NCI-H446 treated with DMSO at 0.1 percent for 48 hours (cell line): ENCODE measurements around the gene TNPO3.
A peak's percentile ranks its signal among the peaks of the same experiment; 100 is the strongest.

Experiments
- DNase-seq: peaks from one replicate; lab custom pipeline; 2025; lab: John Stamatoyannopoulos, UW

The TNPO3 gene

GRCh38 chr7:129054438-129055293 is at the start of gene TNPO3:
TSS of gene TNPO3 (minus strand) at chr7:129055111. CDS start at chr7:129054770, 341 bp downstream.
- peak; percentile 80 for DNase-seq

DNA sequence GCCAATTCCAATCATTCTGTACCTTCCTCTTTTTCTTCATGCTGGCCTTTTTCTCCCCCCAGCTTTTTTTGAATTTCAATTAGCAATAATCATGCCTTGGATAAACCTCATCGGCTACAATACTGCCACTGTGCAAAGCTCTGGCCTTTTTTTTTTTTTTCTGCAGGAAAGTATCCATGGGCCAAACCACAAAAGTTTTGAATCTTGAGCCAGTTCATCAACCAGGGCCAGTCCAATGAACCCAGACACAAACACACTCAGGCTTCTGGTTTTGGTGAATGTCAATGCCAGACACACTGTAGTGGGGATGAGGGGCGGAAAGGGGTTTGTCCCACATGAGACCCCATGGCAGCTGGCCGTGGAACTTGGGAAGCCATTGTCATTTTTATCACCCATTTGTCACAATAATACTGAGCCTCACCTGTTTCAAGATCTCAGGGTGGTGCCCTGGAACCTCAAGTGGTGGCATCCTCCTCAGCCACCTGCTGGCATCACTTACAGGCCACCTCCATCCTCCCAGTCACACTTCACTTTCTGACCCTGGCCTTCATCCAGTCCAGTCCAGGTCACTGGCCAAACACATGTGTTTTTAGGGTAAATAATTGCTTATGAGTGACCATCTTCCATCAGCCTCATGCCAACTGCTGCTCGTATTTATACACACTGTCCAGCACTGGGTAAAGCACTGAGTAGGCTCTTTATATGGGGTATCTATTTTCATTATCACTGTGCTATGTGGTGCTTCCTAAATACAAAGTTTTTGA is 48.8 kb upstream of the TNPO3 start:
- DNase-seq: no peak

DNA sequence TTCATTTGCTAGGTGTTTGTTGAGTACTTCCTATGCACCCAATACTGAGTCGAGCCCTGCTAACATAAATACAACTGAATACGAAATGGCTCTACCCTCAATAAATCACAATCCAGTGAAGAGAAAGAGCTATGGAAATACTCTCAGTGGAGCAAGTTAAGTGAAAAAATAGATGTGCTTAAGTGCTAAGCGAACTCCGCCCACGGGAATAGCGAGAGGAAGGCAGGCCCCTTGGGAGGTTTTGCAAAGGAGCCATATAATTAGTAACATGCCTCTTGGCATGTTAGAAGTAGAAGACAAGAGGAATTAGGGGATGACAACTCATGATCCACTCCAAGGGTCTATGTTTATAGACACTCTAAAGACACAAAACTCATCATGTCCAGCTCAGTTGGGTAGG is 46.8 kb upstream of the TNPO3 start:
- DNase-seq: no peak

GRCh38 chr7:129100827-129101166 is 45.9 kb upstream of the TNPO3 start:
- DNase-seq: no peak

GRCh38 chr7:129098409-129099084 is 43.6 kb upstream of the TNPO3 start:
- DNase-seq: no peak

DNA sequence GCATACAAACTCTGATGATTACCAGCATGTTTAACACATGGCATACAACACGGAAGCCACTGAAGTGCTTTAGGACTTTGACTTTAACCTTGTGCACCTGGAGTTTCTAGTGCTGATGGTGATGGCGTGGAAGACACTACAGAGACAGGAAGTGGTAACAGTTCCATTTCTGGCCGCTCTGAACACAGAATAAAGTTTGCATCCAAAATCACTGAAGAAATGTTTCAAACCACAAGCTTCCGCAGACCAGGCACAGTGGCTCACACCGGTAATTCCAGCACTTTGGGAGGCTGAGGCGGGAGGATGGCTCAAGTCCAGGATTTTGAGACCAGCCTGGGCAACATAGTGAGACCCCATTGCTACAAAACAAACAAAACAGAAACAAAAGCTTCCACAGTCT is 40.3 kb upstream of the TNPO3 start:
- no peak for DNase-seq

GRCh38 chr7:129094501-129094900 is 39.6 kb upstream of the TNPO3 start:
- no peak for DNase-seq

- DNase-seq: no peak
Measured at GRCh38 chr7:129093867-129094456, 39.1 kb upstream of the TNPO3 start.

GRCh38 chr7:129091484-129092002 is 36.6 kb upstream of the TNPO3 start:
- DNase-seq: peak; percentile 18

DNA sequence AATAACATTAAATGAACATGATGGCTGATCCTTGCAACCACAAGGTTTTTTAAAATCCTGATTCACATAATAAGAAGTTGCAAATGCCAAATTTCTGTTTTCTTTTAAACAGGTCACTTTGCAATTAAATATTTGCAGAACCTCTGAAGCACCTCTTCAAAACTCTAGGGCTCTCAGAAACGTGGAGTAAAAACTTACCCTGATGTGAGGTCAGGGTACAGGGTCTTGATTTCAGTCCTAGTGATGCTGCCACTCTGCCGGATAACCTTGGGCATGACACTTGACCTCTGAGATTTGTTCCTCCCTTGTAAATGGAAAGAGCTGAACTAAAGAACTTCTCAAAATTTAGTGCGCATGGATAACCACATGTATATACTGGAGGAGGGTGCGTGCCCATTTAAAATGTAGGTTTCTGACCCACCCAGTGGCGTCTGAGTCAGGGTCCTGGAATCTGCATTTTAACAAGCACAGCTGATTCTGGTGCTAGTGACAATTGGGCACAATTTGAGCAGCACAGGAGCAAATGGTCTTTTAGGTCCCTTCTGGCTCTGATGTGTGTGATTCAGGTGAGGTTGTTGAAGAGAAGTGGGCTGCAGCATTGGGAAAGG is 35.5 kb upstream of the TNPO3 start:
- no peak for DNase-seq

DNA sequence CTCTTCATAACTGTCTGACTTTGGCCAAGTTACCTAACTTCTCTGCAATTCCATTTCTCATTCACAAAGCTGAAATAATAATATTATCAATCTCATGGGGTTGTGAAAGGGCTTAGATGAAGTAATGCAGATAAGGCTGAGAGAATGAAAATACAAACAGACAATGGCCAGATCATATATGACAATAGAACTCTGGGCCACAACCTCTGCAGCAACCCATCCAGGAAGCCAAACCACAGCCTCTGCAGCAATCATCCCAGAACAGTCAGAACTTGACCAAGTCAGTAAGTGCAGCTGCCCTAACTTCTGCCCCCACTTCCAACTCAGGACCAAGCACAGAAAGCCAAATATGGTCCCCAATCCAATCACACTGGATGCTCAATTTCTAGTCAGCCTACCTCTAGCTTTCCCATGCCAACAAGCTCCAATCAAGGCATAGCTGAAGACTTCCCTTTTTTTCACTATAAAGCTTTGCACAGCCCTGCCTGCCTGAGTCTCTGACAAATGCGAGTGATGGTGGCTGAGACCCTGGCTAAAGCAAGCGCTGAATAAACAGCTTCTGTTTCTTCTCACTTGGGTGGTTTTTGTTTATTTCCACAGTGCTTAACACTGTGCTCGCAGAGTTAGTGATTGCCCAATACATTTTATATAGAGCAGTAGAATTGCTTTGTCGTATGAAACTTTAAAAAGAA is 34.8 kb upstream of the TNPO3 start:
- DNase-seq: no peak

GRCh38 chr7:129084801-129085551 is 30.1 kb upstream of the TNPO3 start:
- no peak for DNase-seq

- DNase-seq: no peak
Measured at GRCh38 chr7:129083525-129083924, 28.6 kb upstream of the TNPO3 start.

- no peak for DNase-seq
Measured at GRCh38 chr7:129078455-129078854, 23.5 kb upstream of the TNPO3 start.

GRCh38 chr7:129076886-129077285 is 22.0 kb upstream of the TNPO3 start:
- DNase-seq: no peak

- no peak for DNase-seq
Measured at GRCh38 chr7:129074994-129075393, 20.1 kb upstream of the TNPO3 start.

GRCh38 chr7:129074361-129074871 is 19.5 kb upstream of the TNPO3 start:
- DNase-seq: no peak

- no peak for DNase-seq
Measured at GRCh38 chr7:129073738-129074137, 18.8 kb upstream of the TNPO3 start.

- no peak for DNase-seq
Measured at GRCh38 chr7:129073204-129073603, 18.3 kb upstream of the TNPO3 start.

DNA sequence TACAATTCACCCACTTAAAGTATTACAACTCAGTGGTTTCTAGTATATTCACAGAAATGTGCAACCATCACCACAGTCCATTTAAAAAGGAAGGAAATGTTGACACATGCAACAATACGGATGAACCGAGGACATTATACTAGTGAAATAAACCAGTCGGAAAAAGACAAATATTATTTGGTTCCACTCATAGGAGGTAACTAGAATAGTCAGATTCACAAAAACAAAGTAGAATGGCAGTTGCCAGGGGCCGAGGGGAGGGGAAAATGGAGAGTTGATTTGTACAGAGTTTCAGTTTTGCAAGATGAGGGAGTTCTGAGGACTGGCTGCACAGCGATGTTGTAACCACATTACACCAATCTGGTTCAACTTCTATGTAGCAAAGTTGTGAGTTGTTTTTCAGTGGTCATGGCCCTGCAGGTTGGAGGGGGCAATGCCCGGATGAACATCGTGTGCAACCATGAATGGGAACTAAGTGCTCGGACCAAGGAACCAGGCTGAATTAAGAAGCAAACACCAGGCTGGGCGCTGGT is 17.6 kb upstream of the TNPO3 start:
- DNase-seq: no peak
